GM19025 (cell line): ENCODE measurements around the gene B4GALT5.
"Not testable (repeated sequence)": the region's sequence is repeated elsewhere in the genome, so short reads cannot be mapped to it uniquely, and the experiment has no call there.

ENCODE experiments used
- ATAC-seq: cut with Tn5 transposase; IDR thresholded peaks from one replicate; pipeline ENCODE4 v1.9.1; 2021; ENCODE audit warnings: mild to moderate bottlenecking, low read depth, moderate library complexity; ENCODE audit not compliant: unreplicated experiment

B4GALT5 gene

DNA sequence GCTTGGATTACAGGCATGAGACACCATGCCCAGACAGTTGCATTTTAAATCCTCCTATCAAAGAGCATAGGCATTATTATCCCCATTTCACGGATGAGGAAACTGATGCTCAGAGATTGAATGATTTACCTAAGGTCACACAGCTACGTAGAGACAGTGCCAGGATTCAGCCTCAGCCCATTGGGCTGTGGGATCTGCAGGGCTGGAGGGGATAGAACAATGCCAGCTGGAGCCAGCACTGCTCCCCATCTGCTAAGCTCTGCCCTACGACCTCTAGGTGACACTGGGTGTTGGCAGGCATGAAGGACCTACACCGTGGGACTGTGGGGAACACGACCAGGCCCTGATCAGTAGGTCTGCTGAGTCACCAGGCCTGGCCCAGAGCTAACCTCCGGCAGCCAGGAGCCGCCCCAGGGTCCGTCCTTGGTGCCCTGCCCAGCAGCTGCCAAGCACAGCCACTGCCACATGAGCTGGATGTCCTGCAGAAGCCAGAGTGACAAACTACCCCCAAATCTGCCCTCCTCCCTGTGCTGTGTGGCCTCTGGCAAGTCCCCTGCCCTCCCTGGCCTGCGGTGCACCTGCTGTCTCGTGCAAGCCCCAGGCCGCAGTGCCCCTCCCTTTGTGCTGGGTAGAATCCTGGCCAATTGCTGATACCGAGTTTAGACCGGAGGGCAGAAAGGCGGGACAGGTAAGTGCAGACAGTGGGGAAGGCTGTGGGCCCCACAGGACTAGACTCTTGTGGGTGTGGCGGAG lies 98.1 kb downstream of the B4GALT5 start:
- no peak for ATAC-seq

DNA sequence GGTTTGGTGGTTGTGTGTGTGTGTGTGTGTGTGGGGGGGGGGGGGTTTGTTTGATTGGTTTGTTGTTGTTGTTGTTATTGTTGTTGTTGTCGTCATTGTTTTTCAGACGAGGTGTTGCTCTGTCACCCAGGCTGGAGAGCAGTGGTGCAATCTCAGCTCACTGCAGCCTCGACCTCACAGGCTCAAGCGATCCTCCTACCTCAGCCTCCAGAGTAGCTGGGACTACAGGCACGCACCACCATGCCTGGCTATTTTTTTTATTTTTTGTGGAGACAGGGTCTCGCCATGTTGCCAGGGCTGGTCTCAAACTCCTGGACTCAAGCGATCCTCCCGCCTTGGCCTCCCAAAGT lies 98.7 kb downstream of the B4GALT5 start:
- ATAC-seq: not testable (repeated sequence)

DNA sequence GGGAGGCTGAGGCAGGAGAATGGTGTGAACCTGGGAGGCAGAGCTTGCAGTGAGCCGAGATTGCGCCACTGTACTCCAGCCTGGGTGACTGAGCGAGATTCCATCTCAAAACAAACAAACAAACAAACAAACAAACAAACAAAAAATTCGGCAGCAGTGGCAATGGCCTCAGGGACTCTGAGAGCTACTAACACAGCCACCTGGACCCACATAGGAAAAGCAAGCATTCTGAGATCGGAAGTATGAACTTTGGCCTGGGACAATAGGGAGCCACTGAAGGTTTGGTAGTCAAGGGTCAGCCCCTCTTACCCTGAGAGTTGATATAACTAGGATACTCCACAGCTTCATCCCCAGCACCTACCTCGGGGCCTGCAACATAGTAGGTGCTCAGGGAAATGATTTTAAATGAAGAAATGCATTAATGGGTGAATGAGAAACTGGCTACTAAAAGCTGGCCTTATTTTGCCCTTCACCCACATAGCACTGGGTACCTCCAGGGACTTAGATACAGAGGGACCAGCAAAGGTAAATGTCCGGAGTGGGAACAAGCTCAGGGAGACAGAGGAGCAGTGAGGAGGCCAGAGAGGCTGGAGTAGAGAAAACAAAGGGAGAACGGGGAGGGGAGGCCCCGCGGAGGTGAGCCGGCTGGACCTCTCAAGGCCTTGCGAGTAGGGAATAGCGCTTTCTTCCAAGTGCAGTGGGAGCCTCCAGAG lies 99.2 kb downstream of the B4GALT5 start:
- ATAC-seq: no peak

DNA sequence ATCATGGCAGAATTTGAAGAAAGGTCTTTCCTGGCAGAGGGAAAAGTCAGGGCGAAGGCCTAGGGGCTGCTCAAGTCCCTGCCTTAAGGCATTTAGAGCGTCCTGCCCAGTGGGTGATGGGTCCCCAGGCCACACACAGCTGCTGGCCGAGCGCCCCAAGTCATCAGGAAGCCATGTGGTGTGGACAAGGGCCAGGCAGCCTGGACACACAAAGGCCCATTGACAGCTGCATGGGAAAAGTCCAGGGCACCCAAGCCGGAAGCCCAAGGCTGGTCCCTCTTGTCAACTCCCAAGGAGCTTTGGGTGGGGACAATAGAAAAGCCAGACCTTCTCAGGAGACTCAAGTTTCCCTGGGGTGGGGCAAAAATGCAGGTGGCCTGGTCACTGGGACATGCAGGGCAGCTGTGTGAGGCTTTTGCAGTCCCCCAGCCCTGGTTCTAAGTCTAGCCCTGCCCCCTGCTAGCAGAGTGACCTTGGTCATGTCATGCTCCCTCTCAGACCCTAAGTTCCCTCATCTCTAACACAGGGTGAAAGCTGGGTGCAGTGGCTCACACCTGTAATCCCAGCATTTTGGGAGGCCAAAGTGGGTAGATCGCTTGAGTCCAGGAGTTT lies 101.4 kb downstream of the B4GALT5 start:
- ATAC-seq: no peak

DNA sequence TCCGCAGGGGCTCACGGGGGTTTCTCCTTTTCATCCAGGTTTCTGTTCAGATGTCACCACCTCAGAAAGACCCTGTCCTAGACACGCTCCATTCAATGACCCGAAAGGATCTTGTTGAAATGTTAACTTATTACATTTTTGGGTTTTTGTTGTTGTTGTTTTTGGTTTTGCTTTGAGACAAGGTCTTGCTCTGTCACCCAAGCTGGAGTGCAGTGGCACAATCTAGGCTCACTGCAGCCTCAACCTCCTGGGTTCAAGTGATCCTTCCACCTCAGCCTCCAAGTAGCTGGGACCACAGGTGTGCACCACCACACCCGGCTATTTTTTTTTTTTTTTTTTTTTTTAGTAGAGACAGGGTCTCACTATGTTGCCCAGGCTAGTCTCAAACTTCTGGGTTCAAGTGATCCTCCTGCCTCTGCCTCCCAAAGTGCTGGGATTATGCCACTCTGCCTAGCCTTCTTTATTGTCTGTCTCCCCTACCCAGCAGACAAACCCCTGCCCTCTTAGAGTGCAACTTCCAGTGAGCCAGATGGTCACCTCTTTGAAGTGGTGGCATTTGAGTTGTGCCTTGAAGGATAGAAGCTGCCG lies 102.0 kb downstream of the B4GALT5 start:
- not testable (repeated sequence) for ATAC-seq

DNA sequence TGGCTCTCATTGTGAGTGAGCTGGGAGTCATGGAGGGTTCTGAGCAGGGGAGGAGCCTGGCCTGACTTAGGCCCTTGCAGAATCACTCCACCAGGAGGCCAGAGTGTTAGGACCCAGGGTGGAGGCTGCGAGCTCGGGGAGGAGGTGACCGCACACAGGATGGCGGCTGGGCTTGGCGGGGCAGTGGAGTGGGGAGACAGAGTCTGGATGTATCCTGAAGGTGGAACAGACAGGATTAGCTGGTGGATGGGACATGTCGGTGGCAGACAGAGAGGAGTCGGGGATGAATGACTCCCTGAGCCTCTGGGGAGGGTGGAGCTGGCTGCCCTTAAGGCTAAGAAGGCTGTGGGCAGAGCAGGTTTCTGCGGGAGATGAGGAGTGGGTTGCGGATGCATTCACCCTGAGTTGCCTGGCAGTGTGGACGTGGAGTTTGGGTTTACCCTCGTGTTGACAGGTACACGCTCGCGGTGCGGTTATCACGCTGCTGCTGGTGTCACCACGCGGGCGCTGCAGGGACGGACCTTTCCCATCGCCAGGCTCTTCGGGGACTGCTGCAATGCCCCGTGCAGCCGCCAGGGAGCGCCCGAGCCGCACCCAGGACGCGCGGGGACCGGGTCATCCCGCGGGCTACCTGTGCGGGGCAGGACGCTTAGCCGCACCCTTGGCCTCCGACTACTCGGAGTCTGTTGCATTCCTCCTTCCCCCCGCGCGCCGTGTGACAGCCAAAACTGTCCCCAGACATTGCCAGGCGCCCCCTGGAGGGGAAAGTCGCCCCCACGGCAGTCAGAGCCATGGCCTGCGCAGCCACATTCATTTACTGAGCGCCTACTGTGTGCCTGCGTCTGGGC lies 102.8 kb downstream of the B4GALT5 start:
- ATAC-seq: peak; percentile 54

DNA sequence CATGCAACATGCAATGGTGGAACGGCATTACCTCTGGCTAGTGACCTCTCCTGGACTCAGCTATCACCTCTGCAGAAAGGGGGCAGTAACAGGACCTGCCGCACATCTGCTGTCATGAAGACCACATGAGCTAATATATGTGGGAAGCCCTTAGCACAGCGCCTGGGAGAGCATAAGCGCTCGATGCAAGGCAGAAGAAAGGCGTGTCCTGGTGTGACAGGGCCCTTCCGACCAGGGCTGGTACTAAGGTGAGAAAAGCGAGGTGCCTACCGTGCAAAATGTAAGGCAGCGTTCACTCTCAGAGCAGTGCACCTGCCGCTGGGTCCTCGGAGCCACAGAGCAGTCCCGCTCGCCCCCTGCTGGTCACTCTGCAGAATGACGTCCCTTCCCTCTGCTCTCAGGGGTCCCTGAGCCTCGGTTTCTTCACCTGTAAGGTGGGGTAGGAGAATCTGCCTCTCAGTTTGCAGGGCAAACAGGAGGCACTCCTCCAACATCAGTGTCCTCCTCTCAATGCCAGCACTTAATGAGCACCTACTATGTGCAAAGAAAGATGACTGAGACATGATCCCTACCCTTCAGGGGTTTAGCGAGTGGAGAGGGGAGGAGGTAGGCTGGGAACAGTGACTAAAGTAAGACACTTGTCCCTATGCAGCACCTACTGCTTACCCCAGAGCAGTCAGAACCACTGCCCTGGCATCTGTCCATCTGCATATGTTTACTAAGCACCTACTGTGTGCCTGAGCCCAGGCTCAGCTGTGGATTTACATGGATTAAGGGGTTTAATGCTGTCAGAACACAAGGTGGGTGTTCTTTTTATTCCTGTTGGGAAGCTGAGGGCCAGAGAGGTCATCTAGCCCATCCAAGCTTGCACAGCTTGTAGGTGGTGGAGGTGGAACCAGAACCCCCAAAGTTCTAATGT lies 104.7 kb downstream of the B4GALT5 start:
- no peak for ATAC-seq

DNA sequence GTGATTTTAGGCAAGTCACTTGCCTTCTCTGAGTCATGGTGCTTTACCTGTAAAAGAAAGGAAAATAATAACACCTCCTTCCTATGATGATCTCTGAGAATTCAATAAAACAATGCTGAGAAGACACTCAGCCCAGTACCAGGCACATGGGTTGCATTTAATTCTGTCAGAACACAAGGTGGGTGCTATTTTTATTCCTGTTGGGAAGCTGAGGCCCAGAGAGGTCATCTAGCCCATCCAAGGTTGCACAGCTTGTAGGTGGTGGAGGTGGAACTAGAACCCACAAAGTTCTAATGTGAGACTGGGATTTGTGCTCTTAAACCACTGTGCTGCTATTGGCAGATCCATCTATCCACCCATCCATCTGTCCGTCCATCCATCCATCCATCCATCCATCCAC lies 106.1 kb downstream of the B4GALT5 start:
- ATAC-seq: no peak

DNA sequence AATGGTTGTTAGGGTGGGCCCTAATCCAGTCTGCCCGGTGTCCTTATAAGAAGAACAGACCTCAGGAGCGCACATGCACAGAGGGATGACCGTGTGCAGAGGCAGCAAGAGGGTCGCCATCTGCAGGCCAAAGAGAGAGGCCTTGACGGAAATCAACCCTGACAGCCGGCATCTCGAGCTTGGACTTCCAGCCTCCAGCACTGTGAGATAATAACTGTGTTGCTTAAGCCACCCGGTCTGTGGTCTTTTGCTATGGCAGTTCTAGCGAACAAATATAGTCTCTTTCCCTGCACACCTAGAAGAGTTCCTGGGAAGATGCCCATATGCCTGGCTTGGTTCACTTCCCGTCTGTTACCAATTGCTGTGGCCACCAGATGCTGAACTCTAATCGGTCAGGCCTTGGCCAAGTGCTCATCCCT lies 110.5 kb downstream of the B4GALT5 start:
- no peak for ATAC-seq

DNA sequence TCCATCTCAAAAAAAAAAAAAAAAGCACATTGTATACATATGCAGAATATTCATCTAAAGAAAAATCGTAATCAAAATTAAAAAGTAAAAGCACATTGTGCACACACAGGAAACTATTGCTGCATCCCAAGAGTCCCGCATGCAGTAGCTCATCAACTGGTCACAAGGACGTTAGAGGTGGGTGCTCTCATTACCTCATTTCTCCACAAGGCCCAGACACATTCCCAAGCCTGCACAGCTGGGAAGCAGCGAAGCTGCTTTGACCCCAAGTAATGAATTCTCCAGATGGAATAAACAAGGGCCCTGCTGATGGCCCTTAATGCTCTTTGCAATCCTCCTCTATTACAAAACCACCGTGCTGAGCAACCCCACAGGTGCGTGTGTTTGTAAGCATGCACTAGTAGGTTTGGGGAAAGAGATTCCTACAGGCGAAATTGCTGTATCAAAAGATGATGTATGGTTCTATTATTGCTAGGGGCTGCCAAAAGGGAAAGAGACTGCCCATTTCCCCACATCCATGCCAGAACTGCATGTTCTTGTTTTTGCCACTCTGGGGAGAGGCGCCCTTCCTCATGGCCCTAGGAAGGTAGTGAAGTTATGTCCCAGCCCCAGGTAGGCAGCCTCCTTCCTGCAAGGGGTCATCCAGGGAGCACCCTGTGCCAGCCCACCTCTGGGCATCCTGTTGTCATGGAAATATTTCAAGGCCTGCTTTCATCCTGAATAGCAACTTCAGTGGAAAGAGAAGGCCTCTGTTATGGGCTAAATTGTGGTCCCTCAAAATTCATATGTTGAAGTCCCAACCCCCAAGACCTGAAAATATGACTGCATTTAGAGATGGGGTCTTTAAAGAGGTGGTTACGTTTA lies 111.1 kb downstream of the B4GALT5 start:
- no peak for ATAC-seq

DNA sequence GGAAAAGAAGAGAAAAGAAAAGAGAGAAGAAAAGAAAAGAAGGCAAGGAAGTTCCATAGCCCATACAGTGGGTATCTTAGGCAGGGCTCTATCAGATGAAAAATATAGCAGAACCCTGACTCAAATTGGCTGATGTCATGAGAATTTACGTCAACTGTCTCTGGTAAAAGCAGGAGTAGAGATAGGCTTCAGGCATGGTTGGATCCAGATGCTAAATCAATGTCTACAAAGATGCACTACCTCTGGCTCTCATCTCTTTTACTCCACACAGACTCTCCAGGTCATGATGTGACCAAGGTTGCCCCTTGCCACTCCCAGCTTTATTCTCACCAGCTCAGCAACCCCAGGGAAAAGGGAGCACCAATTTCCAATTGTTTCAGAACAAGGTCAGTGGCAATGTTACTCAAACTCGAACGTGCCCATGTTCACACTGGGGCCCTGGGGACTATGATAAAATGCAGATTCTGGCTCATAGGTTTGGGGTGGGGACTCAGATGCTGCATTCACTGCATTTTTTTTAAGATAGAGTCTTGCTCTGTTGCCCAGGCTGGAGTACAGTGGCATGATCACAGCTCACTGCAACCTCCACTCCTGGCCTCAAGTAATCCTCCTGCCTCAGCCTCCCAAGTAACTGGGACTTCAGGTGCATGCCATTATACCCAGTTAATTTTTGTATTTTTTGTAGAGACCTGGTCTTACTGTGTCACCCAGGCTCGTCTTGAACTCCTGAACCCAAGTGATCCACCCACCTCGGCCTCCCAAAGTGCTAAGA lies 112.3 kb downstream of the B4GALT5 start:
- no peak for ATAC-seq

DNA sequence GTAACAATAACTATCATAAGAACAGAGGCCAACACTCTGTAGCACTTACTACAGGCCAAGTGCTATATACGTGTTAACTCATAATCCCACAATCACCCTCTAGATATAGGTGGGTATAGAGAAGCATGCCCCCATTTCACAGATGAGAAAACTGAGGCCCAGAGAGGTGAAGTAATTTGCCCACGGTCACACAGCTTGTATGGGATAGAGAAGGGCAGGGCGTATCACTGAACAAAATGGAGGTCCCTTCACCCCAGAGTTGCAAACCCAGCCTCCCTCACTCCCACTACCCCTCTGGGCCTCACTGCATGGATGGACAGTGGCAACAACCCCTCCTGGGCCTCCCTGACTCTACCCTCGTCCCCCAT lies 113.9 kb downstream of the B4GALT5 start:
- ATAC-seq: no peak

DNA sequence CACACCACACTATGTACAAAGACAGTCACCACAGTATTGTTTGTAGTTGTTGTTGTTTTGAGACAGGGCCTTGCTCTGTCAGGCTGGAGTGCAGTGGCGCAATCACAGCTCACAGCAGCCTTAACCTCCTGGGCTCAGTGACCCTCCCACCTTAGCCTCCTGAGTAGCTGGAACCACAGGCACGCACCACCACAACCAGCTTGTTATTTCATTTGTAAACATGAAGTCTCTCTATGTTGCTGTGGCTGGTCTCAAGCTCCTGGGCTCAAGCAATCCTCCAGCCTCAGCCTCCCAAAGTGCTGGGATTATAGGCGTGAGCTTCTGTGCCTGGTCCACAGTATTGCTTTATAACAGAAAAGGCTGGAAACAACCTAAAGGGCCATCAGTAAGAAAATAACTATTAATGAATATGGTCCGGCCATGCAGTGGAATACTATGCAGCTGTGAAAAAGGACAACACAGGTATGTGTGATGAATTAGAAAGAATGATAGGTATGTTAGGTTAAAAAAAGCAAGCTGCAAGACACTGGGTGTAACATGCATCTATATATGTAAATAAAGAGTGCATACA lies 115.8 kb downstream of the B4GALT5 start:
- no peak for ATAC-seq

DNA sequence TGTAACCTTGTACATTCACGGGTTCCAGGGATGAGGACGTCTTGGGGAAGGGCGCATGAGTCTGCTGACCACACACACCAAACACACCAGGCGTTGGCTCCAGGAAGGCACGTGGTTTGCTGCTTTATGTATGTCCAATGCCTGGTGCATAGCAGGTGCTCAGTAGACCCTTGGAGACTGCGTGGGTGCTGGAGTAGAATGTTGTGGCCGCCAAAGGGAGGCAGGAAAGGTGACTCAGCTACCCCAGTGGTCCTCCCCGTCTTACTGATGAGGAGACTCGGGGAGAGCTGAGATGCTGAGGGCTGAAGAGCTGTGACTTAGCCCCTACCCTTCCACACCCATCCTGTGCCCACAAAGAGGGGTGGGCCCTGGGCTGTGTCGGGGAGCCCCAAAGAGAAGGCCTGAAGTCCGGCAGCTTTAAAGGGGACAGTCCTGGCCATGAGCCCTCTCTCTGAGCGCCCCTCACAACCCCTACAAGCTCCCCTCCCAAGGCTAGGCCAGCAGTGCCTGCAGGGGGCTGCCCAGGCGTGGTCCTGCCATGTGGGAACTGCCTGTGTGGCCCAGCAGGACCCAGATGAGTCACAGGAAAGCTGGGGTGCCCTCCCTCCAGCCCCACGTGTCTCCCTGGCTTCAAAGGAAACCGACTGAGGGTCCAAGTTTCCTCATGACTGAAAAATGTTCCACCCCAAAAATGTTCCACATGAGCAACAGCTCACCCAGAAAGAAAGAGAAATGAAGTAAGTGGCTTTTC lies 117.7 kb downstream of the B4GALT5 start:
- no peak for ATAC-seq

DNA sequence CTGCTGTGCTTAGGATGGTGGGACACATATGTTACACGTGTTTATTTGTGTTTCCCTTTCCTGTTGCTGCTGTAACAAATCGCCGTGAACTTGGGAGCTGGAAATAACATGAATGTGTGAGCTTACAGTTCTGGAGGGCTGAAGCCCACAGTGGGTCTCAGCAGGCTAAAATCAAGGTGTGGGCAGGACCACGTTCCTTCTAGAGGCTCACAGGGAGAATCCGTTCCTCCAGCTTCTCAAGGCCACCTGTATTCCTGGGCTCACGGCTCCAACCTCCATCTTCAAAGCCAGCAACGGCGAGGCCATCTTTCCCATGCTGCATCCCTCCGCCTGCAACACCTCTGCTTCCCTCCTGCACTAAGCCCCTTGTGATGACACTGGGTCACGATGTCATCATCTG lies 118.3 kb downstream of the B4GALT5 start:
- no peak for ATAC-seq

DNA sequence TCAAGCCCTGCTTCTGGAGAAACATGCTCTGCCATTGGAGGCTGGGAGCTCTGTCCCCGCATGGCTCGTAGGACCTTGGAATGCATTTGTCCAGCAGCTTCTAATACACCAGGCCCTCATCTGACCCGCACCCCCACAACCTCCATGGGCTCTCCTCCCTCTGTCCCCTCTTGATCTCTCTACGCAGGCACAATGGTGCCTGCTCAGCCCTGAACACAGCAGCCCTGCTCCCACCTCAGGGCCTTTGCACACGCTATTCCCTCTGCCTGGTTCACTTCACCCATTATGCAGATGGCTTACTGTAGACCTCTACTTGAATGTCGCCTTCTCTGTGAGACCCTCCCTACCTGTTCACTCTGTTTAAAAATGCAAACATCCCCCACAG lies 118.8 kb downstream of the B4GALT5 start:
- ATAC-seq: no peak
